Esophagus (tissue), 2 donors: Measurements from ENCODE around the gene SETD5. TPM values are rescaled to one million over a fixed set of nuclear protein-coding genes. Genes with fewer than 3 reads are reported as not detected.
A peak's percentile ranks its signal among the peaks of the same experiment; 100 is the strongest.

Experiments
- H3K27ac ChIP-seq, 2 donors: one replicate each; pipeline ENCODE4 v1.5.1; 2013; ENCODE audit warnings: low read depth in 2 of 2, mild to moderate bottlenecking in 2 of 2, inconsistent platforms in 1 of 2, low read length in 1 of 2, moderate library complexity in 1 of 2
- H3K27me3 ChIP-seq, 2 donors: one replicate each; pipeline ENCODE4 v1.6.1; 2013; ENCODE audit warnings: low read length in 2 of 2, control low read depth in 1 of 2, mild to moderate bottlenecking in 1 of 2; ENCODE audit not compliant: insufficient read depth in 2 of 2, control insufficient read depth in 1 of 2
- H3K36me3 ChIP-seq, 2 donors: one replicate each; pipeline ENCODE4 v1.6.1; 2013; ENCODE audit warnings: low read length in 1 of 2; ENCODE audit not compliant: control insufficient read depth in 2 of 2, insufficient read depth in 2 of 2
- H3K4me1 ChIP-seq, 2 donors: one replicate each; pipeline ENCODE4 v1.6.1; 2013; ENCODE audit warnings: low read length in 1 of 2; ENCODE audit not compliant: control insufficient read depth in 2 of 2, insufficient read depth in 2 of 2
- H3K4me3 ChIP-seq, 2 donors: one replicate each; pipeline ENCODE4 v1.5.1; 2013; ENCODE audit warnings: low read length in 2 of 2, mild to moderate bottlenecking in 2 of 2, low read depth in 1 of 2, moderate library complexity in 1 of 2
- H3K9me3 ChIP-seq, 2 donors: one replicate each; pipeline ENCODE4 v1.6.1; 2013; ENCODE audit warnings: mild to moderate bottlenecking in 2 of 2, low read depth in 1 of 2, low read length in 1 of 2, moderate library complexity in 1 of 2; ENCODE audit not compliant: control insufficient read depth in 2 of 2, insufficient read depth in 1 of 2
- WGBS, 2 donors: extraction: QIAGEN DNeasy Blood & Tissue Kit; methylation state at CpG; one replicate each; pipeline ENCODE4 v1.1.7; 2013; 5-methylcytosine and 5-hydroxymethylcytosine counted together
- polyA plus RNA-seq, 2 donors: library from polyadenylated mRNA; stranded (reverse); fragments of 200-250 nt; gene quantifications; one replicate each; pipeline ENCODE4 v1.2.3, GENCODE V29; 2013
- donor health status: healthy with polysubstance abuse.
- donor health status: Bipolar disorder and iron deficiency.

SETD5 gene
- 10 to 100 TPM; 17.2 to 25.0 TPM for polyA plus RNA-seq

GRCh38 chr3:9397332-9397905 lies at the start of gene SETD5:
TSS of gene SETD5 (plus strand) at chr3:9397615. CDS start at chr3:9428939, 31,324 bp downstream.
- Histone ChIP-seq H3K9me3 (no peaks in the 10 kb centered on the region), H3K27ac (peak within 1 kb of the TSS; percentile 98 to 99), H3K4me1 (no peaks in the 10 kb centered on the region), H3K4me3 (peak within 1 kb of the TSS; percentile 70 to 88), H3K36me3 (no peaks in the 10 kb centered on the region), H3K27me3 (no peaks in the 10 kb centered on the region)
- WGBS, 2 donors: 0 to 1% methylated on average over 26 to 63 of the region's 63 CpGs

GRCh38 chr3:9347887-9348286 lies 49.5 kb upstream of the SETD5 start:
- Histone ChIP-seq H3K27ac (no peak overlapping the region), H3K9me3 (no peaks in the 10 kb centered on the region), H3K36me3 (no peaks in the 10 kb centered on the region), H3K27me3 (no peaks in the 10 kb centered on the region), H3K4me3 (no peak overlapping the region), H3K4me1 (peaks cover 0 to 16% of the 10 kb centered on the region in 2 donors)
- WGBS, 2 donors: 36 to 45% methylated on average over 2 of the region's 2 CpGs

DNA sequence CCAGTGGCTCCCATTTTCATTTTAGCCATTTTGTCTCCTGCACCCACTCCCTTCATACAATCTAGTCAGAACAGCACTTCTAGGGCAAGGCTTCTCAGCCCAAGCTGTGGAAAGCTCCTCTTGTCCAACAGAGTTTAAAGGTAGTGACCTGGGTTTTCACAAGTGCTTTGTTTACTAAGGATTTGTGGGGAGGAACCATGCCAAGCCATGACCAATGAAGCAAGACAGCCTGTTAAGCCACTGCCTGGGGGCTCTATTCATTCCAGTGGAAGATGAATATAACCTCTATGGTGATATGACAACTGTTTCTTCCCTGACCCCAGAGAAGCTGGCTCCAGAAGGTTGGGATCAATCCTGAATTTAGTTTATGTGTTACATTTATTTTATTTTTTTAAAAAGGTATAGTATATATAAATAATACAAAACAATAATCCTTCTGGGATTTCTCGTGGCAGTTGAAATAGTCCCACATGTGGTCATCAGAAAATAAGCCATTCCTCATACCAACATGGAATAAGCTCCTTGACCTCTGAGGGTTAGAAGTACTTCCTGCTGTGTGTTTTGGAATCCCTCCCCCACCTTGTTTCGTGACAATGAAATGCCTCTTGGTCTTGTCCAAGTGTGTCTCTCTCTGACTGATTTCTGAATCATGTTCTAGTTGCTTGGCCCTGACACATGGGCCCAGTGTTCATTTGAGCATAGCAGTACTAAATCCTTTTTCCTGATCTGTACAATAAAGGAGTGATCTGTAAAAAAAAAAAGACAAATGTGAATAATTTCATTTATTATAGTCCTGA lies 47.9 kb upstream of the SETD5 start:
- Histone ChIP-seq H3K9me3 (no peaks in the 10 kb centered on the region), H3K27ac (peak overlapping the region; percentile 10 to 30), H3K27me3 (no peaks in the 10 kb centered on the region), H3K4me1 (peaks cover 0 to 18% of the 10 kb centered on the region in 2 donors), H3K4me3 (no peak overlapping the region), H3K36me3 (no peaks in the 10 kb centered on the region)
- 31 to 45% methylated on average over 2 of the region's 2 CpGs for WGBS, 2 donors

- H3K4me3 ChIP-seq: no peak overlapping the region
- peaks cover 0 to 3% of the 10 kb centered on the region in 2 donors for H3K36me3 ChIP-seq
- H3K27ac ChIP-seq: no peak overlapping the region
- peaks cover 0 to 18% of the 10 kb centered on the region in 2 donors for H3K4me1 ChIP-seq
- WGBS, 2 donors: 26 to 46% methylated on average over 3 of the region's 3 CpGs
- H3K9me3 ChIP-seq: no peaks in the 10 kb centered on the region
- no peaks in the 10 kb centered on the region for H3K27me3 ChIP-seq
These were observed 45.7 kb upstream of the SETD5 start for GRCh38 chr3:9351709-9352126.

DNA sequence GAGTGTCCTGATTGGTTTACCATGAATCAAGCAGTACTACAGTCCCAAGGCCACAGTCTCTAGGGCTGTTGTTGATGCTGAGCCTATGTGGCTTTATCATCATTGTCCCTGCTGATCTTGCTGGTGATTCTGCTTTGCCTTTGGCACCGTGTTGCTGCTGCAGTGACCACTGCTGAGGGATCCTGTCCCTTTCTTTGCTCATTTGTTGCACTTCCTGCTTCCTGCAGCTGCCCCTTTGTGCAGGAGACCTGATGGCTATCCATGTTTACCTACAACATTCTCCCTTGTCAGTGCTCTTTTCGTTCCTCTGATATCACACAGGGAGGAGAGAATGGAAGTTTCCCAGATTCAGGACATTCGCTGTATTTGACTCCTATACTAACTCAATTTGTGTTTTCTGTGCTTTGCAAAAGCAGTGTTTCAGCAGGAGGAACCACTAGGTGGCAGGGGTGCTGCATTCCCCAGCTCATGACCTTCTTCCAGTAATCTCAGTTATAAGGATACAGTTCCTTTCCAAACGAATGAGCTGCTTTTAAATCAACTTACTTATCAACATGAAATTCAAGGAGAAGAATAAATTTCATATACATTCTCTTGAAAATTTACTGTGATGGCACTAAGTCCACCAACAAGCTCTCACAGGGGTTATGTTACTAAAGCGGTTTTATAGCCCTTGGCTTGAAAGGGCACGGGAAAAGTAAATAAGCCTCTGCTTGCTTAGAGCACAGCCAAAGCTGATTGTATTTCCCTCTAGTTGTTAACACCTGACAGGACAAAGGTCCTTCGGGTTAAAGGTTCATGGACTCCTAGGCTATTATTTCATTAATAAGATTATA lies 44.3 kb upstream of the SETD5 start:
- Histone ChIP-seq H3K9me3 (no peaks in the 10 kb centered on the region), H3K27me3 (no peaks in the 10 kb centered on the region), H3K27ac (no peak overlapping the region), H3K36me3 (peaks cover 0 to 3% of the 10 kb centered on the region in 2 donors), H3K4me1 (peaks cover 0 to 18% of the 10 kb centered on the region in 2 donors), H3K4me3 (no peak overlapping the region)
- WGBS, 2 donors: 20 to 29% methylated on average over 7 of the region's 7 CpGs

DNA sequence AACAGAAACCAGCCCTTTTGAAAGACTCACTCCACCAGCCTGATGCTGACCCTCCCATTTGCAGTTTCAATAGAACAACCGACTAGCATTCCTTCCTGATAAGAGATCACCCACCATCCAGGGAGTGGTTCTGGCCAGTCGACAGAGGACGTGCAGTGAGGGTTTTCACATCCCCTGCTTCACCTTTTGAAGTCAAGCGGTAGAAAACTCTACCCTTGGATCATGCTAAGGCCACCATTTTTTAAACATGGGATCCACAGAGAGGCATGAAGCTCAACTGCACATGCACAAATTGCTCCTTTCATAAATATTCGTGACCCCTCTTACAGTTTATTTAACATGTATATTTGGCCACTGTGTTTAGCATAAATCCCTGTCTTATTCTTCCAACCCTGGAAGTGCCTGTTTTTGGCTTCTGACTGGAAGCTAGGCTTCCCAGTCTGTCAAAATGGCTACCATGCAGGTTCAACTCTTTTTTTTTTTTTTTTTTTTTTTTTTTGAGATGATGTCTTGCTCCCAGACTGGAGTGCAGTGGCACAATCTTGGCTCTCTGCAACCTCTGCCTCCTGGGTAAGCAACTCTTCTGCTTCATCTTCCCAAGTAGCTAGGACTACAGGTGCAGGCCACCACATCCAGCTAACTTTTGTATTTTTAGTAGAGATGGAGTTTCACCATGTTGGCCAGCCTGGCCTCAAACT lies 35.6 kb upstream of the SETD5 start:
- no peaks in the 10 kb centered on the region for H3K9me3 ChIP-seq
- no peak overlapping the region for H3K4me3 ChIP-seq
- 65 to 67% methylated on average over 5 of the region's 5 CpGs for WGBS, 2 donors
- H3K4me1 ChIP-seq: no peaks in the 10 kb centered on the region
- H3K27me3 ChIP-seq: no peaks in the 10 kb centered on the region
- H3K36me3 ChIP-seq: peaks cover 0 to 2% of the 10 kb centered on the region in 2 donors
- H3K27ac ChIP-seq: no peak overlapping the region

- Histone ChIP-seq H3K27ac (peak within 1 kb of the TSS; percentile 85 to 91), H3K36me3 (peaks cover 0 to 2% of the 10 kb centered on the region in 2 donors), H3K27me3 (no peaks in the 10 kb centered on the region), H3K4me3 (peak within 1 kb of the TSS; percentile 75 to 83), H3K4me1 (no peaks in the 10 kb centered on the region), H3K9me3 (no peaks in the 10 kb centered on the region)
- 1% methylated on average over 46 of the region's 46 CpGs for WGBS, 2 donors
These were observed 34.5 kb upstream of the SETD5 start, which contains the start of gene THUMPD3 for GRCh38 chr3:9362731-9363530. TSS of gene THUMPD3 (plus strand) at chr3:9363054. CDS start at chr3:9365069, 2,015 bp downstream.

DNA sequence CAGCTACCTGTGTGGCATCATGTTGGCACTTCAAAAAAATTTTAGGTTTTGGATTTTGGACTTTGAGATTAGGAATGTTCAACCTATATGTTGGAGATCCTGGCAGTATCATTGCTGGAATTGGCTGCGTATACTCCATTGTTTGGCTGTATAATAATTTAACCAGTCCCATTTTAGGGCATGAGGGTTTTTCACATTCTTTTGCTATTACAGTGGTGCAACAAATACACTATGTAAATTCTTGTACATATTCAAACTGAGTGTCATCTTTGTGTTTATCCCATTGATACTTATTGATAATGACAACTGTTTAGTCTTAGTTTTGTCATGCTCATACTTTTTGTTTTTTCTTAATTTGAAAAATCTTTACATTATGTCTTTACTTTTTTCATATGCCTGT lies 27.9 kb upstream of the SETD5 start:
- Histone ChIP-seq H3K36me3 (peaks cover 5% of the 10 kb centered on the region in 2 donors), H3K27me3 (no peaks in the 10 kb centered on the region), H3K4me1 (no peaks in the 10 kb centered on the region)

More for the DNA sequence above, 27.9 kb upstream of the SETD5 start:
- no peak overlapping the region for H3K4me3 ChIP-seq
- no peak overlapping the region for H3K27ac ChIP-seq
- H3K9me3 ChIP-seq: no peaks in the 10 kb centered on the region
- whole genome bisulfite sequencing, 2 donors: 83 to 96% methylated on average over 1 of the region's 1 CpG
